ENCODE measurements around the gene SMARCB1. TPM values are rescaled to one million over a fixed set of nuclear protein-coding genes. Genes with fewer than 3 reads are reported as not detected.

Gene SMARCB1
- total RNA-seq, 1 experiment from 2014 or later: 172 TPM

DNA sequence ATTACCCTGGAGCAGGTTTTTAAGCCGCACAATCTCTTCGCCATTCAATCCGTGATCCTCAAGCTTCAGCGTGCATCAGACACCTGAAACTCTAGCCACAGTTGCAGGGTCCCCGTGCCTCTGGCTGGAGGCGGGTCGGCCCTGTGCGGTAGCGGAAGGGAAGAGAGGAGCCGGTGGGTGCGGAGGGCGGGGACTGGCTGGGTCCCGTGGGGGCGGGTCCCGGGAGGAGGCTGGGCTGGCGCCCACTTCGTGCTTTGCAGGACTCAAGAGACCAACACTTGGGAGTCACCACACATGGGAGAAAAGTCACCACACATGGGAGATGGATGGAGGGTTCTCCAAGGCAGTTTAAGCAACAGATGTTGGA, 23.2 kb upstream of the SMARCB1 start:
- Histone ChIP-seq H3K9me3 (ENCODE audit: low read depth, low read length, poor library complexity, severe bottlenecking) (no peaks in the 10 kb centered on the region), H3K27me3 (replicated peaks; ENCODE audit: insufficient read depth, low read depth, low read length, poor library complexity) (no peaks in the 10 kb centered on the region), H3K27ac (ENCODE audit: low read depth, low read length, poor library complexity, severe bottlenecking) (peak overlapping the region; percentile 49), H3K4me1 (ENCODE audit: insufficient read depth, low read length, poor library complexity, severe bottlenecking) (peaks cover 49% of the 10 kb centered on the region), H3K4me3 (ENCODE audit: low read depth, low read length, poor library complexity, severe bottlenecking) (peak overlapping the region; percentile 29), H3K36me3 (ENCODE audit: insufficient read depth, low read length, poor library complexity, severe bottlenecking) (peaks cover 8% of the 10 kb centered on the region)
- DNase-seq (ENCODE audit: low spot score): peak; percentile 74
- no TSS peak for BruUV-seq (replicated peaks)
- POLR2A ChIA-PET (ENCODE audit: low non-redundant PET): no interaction called here
- intact Hi-C loops (cut with micrococcal nuclease; ENCODE audit: unreplicated experiment): loop anchor here (5.0 kb wide), 1 partner anchor 221 kb away; no protein-coding TSS in a partner anchor
- CTCF ChIA-PET: no interaction called here
- TF ChIP-seq EZH2 (IDR thresholded peaks at IDR 0.05; ENCODE audit: borderline replicate concordance, low read depth, low read length, poor library complexity, severe bottlenecking): no peak
- TF ChIP-seq, protein P1, sequence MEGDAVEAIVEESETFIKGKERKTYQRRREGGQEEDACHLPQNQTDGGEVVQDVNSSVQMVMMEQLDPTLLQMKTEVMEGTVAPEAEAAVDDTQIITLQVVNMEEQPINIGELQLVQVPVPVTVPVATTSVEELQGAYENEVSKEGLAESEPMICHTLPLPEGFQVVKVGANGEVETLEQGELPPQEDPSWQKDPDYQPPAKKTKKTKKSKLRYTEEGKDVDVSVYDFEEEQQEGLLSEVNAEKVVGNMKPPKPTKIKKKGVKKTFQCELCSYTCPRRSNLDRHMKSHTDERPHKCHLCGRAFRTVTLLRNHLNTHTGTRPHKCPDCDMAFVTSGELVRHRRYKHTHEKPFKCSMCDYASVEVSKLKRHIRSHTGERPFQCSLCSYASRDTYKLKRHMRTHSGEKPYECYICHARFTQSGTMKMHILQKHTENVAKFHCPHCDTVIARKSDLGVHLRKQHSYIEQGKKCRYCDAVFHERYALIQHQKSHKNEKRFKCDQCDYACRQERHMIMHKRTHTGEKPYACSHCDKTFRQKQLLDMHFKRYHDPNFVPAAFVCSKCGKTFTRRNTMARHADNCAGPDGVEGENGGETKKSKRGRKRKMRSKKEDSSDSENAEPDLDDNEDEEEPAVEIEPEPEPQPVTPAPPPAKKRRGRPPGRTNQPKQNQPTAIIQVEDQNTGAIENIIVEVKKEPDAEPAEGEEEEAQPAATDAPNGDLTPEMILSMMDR (conservative IDR thresholded peaks at IDR 0.05; ENCODE audit: low read depth, low read length): no peak

DNA sequence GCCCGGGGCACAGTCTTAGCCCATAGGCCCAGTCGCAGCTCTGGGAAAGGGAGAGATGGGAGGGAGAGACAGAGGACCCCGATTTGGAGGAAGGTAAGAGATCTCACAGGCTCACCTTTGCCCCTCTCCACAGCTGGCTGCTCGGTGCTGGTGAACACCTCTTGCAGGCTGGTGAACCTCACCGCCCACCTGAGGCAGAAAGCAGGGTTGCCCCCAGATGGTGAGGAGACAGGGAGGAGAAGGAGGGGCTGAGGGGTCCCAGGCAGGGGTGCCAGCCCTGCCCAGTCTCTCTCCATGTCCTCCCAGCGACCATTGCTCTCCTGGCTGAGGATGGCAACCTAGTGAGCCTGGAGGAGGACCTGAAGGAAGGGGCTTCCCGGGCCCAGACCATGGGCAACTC, 22.8 kb upstream of the SMARCB1 start:
- DNase-seq (ENCODE audit: low spot score): no peak
- ChIA-PET CTCF (no interaction called here), POLR2A (ENCODE audit: low non-redundant PET) (no interaction called here)
- no peak for TF ChIP-seq EZH2 (IDR thresholded peaks at IDR 0.05; ENCODE audit: borderline replicate concordance, low read depth, low read length, poor library complexity, severe bottlenecking)
- TF ChIP-seq, protein P1 (conservative IDR thresholded peaks at IDR 0.05; ENCODE audit: low read depth, low read length): no peak
- intact Hi-C loops (cut with micrococcal nuclease; ENCODE audit: unreplicated experiment): loop anchor here (5.0 kb wide), 1 partner anchor 222 kb away; no protein-coding TSS in a partner anchor
- H3K27me3 ChIP-seq (replicated peaks; ENCODE audit: insufficient read depth, low read depth, low read length, poor library complexity): no peaks in the 10 kb centered on the region
- peak overlapping the region; percentile 29 for H3K4me3 ChIP-seq (ENCODE audit: low read depth, low read length, poor library complexity, severe bottlenecking)
- peaks cover 50% of the 10 kb centered on the region for H3K4me1 ChIP-seq (ENCODE audit: insufficient read depth, low read length, poor library complexity, severe bottlenecking)
- H3K9me3 ChIP-seq (ENCODE audit: low read depth, low read length, poor library complexity, severe bottlenecking): no peaks in the 10 kb centered on the region
- H3K36me3 ChIP-seq (ENCODE audit: insufficient read depth, low read length, poor library complexity, severe bottlenecking): peaks cover 8% of the 10 kb centered on the region
- BruUV-seq (replicated peaks): no TSS peak
- peak overlapping the region; percentile 49 for H3K27ac ChIP-seq (ENCODE audit: low read depth, low read length, poor library complexity, severe bottlenecking)

DNA sequence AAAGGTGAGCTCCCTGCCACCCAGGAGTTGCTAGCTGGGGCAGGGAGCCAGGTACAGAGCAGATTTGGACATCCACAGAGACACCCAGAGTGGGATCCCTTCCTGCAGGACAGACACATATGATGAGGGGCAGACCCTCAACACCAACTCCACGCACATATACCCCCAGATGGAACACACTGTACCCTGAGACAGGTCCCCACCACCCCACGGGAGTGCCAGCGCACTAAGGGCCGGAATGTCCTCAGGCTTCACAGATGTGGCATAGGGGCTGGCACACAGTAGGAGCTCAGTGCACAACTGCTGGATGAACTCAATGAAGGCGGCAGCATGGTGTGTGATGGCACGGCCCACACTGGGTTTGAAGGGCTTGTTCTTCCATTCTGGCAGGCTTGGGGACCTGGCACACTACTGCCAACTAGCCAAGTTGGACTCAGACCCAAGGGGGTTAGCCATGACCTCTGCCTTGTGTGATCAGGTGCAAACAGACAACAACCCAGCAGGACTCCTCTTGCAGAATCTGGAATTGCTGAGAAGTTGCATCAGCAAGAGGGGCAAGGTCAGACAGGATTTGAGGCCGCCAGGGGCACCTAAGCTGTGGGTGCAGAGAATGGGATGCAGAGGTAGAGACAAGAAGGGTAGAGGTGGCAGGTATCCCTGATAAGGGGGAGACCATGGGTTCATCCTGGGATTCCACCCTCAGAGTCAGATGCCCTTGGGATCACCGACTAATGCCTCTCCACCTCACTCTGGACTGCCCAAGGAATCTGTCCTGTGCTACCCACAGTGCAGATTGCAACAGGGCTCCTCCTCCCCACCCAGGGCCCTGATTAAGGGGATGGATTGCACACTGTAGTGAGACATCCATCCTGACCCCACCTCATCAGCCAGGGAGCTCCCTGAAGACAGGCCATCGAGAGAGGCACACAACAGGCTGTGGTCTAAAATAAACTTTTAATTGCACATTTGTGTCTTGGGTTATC, 21.6 kb upstream of the SMARCB1 start:
- Histone ChIP-seq H3K9me3 (ENCODE audit: low read depth, low read length, poor library complexity, severe bottlenecking) (no peaks in the 10 kb centered on the region), H3K4me3 (ENCODE audit: low read depth, low read length, poor library complexity, severe bottlenecking) (no peak overlapping the region), H3K27me3 (replicated peaks; ENCODE audit: insufficient read depth, low read depth, low read length, poor library complexity) (no peaks in the 10 kb centered on the region), H3K27ac (ENCODE audit: low read depth, low read length, poor library complexity, severe bottlenecking) (peak overlapping the region; percentile 61), H3K36me3 (ENCODE audit: insufficient read depth, low read length, poor library complexity, severe bottlenecking) (peaks cover 8% of the 10 kb centered on the region), H3K4me1 (ENCODE audit: insufficient read depth, low read length, poor library complexity, severe bottlenecking) (peaks cover 50% of the 10 kb centered on the region)
- CTCF ChIA-PET: no interaction called here
- no peak for DNase-seq (ENCODE audit: low spot score)
- no TSS peak for BruUV-seq (replicated peaks)
- TF ChIP-seq, protein P1 (conservative IDR thresholded peaks at IDR 0.05; ENCODE audit: low read depth, low read length): no peak
- TF ChIP-seq EZH2 (IDR thresholded peaks at IDR 0.05; ENCODE audit: borderline replicate concordance, low read depth, low read length, poor library complexity, severe bottlenecking): no peak
- POLR2A ChIA-PET (ENCODE audit: low non-redundant PET): no interaction called here
- intact Hi-C loops (cut with micrococcal nuclease; ENCODE audit: unreplicated experiment): loop anchor here (5.0 kb wide), 2 partner anchors 82 to 223 kb away; no protein-coding TSS in a partner anchor
